ENCODE results near the gene DLX2. TPM values are rescaled to one million over a fixed set of nuclear protein-coding genes. Genes with fewer than 3 reads are reported as not detected.
A peak's percentile ranks its signal among the peaks of the same experiment; 100 is the strongest.

Gene DLX2
- total and polyA plus RNA-seq, 2 of the 13 experiments (the other 11 are each of a cell fraction or from before 2014, with no cell fraction given): 0.07 to 0.15 TPM

DNA sequence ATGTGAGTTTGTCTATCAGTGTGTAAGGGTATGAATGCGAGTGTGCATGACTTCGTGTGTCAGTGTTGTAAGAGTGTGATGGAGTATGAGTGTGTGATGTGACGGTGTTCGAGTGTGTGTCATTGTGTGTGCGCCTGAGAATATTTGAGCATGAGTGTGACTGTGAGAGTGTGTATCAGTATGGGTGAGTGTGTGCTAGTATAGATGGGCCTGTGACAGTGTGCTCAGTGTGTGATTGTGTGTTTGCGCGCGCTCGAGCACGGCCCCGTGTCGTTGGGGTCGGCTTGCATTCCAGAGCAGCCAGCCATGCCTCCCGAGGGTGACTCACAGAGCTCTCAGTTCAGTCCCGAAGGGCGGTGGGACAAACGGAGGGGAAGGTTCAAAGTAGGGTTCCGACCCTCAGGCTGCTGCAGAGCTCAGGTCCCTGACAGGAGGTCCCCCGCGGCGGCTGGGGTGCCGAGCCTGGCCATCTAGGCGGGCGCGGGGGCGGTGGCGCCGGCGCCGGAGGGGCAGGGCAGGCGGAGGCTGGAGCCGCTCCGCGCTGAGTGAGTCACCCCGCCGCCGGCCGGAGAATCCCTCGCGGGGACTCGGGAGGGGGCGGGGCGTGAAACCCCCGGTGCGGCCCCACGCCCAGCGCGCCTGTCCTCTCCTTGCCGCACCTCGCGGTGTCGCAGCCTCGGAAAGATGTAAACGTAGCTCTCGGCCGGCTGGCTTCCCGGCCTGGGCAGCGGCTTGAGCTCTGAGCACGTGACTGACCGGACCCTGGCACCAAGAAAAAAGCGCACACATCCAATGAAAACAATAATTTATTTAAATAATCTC, 3.8 kb downstream of the DLX2 start (continued):
- no peak for TF ChIP-seq BCLAF1 (IDR thresholded peaks at IDR 0.05)
- no peak for TF ChIP-seq ZNF7 (CRISPR knock-in tag; IDR thresholded peaks at IDR 0.05)
- peak; percentile 28; the same call in 1 of the 2 replicates for TF ChIP-seq MAZ (IDR thresholded peaks at IDR 0.05; ENCODE audit: borderline replicate concordance, low read depth, low read length)
- peak; percentile 23; the same call in 1 of the 2 replicates for TF ChIP-seq MAZ (CRISPR knock-in tag; IDR thresholded peaks at IDR 0.05; ENCODE audit: low read depth)
- no peak for TF ChIP-seq HOXA7 (CRISPR knock-in tag; IDR thresholded peaks at IDR 0.05)
- TF ChIP-seq, protein P1, sequence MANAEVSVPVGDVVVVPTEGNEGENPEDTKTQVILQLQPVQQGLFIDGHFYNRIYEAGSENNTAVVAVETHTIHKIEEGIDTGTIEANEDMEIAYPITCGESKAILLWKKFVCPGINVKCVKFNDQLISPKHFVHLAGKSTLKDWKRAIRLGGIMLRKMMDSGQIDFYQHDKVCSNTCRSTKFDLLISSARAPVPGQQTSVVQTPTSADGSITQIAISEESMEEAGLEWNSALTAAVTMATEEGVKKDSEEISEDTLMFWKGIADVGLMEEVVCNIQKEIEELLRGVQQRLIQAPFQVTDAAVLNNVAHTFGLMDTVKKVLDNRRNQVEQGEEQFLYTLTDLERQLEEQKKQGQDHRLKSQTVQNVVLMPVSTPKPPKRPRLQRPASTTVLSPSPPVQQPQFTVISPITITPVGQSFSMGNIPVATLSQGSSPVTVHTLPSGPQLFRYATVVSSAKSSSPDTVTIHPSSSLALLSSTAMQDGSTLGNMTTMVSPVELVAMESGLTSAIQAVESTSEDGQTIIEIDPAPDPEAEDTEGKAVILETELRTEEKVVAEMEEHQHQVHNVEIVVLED (CRISPR knock-in tag; IDR thresholded peaks at IDR 0.05; ENCODE audit: borderline replicate concordance): no peak
- 0 out of 2 replicates have a peak, but pooled peaks have one; percentile 44 for TF ChIP-seq BRF2 (CRISPR knock-in tag; IDR thresholded peaks at IDR 0.05)
- TF ChIP-seq TEAD3 (CRISPR knock-in tag; optimal IDR thresholded peaks at IDR 0.05; ENCODE audit: borderline replicate concordance): peak; percentile 88
- TF ChIP-seq SSRP1 (CRISPR knock-in tag; IDR thresholded peaks at IDR 0.05): no peak
- TF ChIP-seq ZNF546 (CRISPR knock-in tag; conservative IDR thresholded peaks at IDR 0.05): no peak
- TF ChIP-seq ZNF792 (CRISPR knock-in tag; IDR thresholded peaks at IDR 0.05): peak; percentile 18; the same call in 1 of the 2 replicates
- TF ChIP-seq, protein P2, sequence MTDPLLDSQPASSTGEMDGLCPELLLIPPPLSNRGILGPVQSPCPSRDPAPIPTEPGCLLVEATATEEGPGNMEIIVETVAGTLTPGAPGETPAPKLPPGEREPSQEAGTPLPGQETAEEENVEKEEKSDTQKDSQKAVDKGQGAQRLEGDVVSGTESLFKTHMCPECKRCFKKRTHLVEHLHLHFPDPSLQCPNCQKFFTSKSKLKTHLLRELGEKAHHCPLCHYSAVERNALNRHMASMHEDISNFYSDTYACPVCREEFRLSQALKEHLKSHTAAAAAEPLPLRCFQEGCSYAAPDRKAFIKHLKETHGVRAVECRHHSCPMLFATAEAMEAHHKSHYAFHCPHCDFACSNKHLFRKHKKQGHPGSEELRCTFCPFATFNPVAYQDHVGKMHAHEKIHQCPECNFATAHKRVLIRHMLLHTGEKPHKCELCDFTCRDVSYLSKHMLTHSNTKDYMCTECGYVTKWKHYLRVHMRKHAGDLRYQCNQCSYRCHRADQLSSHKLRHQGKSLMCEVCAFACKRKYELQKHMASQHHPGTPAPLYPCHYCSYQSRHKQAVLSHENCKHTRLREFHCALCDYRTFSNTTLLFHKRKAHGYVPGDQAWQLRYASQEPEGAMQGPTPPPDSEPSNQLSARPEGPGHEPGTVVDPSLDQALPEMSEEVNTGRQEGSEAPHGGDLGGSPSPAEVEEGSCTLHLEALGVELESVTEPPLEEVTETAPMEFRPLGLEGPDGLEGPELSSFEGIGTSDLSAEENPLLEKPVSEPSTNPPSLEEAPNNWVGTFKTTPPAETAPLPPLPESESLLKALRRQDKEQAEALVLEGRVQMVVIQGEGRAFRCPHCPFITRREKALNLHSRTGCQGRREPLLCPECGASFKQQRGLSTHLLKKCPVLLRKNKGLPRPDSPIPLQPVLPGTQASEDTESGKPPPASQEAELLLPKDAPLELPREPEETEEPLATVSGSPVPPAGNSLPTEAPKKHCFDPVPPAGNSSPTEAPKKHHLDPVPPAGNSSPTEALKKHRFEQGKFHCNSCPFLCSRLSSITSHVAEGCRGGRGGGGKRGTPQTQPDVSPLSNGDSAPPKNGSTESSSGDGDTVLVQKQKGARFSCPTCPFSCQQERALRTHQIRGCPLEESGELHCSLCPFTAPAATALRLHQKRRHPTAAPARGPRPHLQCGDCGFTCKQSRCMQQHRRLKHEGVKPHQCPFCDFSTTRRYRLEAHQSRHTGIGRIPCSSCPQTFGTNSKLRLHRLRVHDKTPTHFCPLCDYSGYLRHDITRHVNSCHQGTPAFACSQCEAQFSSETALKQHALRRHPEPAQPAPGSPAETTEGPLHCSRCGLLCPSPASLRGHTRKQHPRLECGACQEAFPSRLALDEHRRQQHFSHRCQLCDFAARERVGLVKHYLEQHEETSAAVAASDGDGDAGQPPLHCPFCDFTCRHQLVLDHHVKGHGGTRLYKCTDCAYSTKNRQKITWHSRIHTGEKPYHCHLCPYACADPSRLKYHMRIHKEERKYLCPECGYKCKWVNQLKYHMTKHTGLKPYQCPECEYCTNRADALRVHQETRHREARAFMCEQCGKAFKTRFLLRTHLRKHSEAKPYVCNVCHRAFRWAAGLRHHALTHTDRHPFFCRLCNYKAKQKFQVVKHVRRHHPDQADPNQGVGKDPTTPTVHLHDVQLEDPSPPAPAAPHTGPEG (CRISPR knock-in tag; IDR thresholded peaks at IDR 0.05): peak; percentile 57; the same call in 1 of the 2 replicates
- no peak for TF ChIP-seq FLYWCH1 (CRISPR knock-in tag; IDR thresholded peaks at IDR 0.05)
- peak; percentile 85; the same call in 1 of the 2 replicates for TF ChIP-seq KDM5B (CRISPR knock-in tag; IDR thresholded peaks at IDR 0.05; ENCODE audit: borderline replicate concordance)
- TF ChIP-seq ZNF709 (CRISPR knock-in tag; IDR thresholded peaks at IDR 0.05): peak; percentile 69; the same call in 1 of the 2 replicates
- TF ChIP-seq, protein P3, sequence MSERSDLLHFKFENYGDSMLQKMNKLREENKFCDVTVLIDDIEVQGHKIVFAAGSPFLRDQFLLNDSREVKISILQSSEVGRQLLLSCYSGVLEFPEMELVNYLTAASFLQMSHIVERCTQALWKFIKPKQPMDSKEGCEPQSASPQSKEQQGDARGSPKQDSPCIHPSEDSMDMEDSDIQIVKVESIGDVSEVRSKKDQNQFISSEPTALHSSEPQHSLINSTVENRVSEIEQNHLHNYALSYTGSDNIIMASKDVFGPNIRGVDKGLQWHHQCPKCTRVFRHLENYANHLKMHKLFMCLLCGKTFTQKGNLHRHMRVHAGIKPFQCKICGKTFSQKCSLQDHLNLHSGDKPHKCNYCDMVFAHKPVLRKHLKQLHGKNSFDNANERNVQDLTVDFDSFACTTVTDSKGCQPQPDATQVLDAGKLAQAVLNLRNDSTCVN (CRISPR knock-in tag; IDR thresholded peaks at IDR 0.05; ENCODE audit: borderline replicate concordance): no peak
